Femur (tissue), 1 donor: Measurements from ENCODE around the gene SGMS1.
"Not testable (repeated sequence)": the region's sequence is repeated elsewhere in the genome, so short reads cannot be mapped to it uniquely, and the experiment has no call there.

Source experiments
- DNase-seq: peaks from one replicate; pipeline ENCODE4 v3.0.0-alpha.2; 2017

Gene SGMS1

DNA sequence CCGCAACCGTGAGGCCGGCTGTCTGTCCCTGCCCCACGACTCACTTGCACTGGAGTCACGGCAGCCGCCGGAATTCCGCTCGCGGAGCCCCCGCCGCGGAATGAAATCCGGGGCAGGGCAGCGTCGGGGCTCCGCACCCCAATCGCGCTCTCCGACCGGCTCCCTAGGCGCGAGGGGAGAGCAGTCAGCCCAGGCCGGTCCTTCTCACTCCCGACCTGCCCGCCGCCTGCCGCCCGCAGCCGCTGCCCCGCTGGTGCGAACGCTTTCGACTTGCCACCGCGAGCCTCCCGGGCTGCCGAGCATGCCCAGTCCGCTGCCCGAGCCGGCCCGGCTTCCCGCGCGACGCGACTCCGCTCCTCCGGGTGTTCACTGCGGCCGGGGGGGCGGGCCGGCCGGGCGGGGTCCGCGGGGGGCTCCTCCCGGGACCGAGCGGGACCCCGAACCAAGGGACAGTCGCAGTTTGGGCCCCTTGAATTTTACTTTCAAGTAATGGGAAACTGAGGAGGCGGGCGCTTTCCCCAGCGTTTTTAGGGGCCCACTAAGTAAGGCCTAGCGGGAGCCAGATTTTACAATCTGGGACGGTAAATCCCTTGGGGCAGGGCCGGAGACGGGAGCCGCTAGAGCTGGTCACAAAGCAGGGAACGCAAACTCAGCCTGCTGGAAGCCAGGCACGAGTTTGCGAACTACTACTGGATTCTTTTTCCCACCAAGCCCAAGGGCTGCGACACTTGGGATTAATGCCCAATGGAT lies at the start of gene SGMS1:
TSS of gene SGMS1 (minus strand) at position 294 of the 750 bp plus-strand sequence. CDS start 279,842 bp downstream, outside the sequence.
- peak; percentile 91 for DNase-seq

DNA sequence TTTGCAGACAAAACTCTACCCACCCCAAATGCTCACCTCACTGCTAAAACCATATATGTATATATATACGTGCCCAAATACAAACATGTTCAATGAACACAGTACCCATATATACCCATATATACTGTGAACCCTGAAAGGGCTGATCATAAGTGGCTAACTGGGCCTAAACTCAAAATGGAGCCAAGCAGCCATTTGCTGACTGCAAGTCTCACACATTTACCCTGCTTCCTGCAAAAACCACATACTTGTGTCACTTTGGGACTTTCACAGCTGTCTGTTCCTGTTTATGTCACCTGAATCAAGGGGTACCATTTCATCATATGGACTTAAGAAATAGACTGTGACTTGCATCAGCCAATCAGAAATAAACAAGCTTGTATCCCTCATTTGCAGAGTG lies 48.4 kb upstream of the SGMS1 start:
- not testable (repeated sequence) for DNase-seq

DNA sequence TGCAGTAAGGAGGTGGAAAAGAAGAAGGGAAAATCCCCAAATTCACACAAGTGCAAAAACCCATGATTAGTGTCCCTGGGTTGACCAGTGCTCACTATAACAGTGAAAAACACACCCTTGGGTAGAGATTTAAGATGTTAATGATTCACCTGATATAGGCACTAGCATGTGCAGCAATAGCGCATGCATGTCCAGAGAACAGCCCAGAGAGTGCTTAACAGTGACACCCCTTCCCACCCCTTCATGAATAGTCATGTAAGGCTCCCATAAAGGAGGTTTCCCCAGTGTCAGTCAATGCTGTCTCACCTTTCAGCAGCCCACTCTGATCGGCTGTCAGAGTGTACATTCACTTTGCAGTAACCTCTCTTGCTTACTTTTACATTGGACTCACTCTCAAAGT lies 47.9 kb upstream of the SGMS1 start:
- DNase-seq, result not testable (repeated sequence)

DNA sequence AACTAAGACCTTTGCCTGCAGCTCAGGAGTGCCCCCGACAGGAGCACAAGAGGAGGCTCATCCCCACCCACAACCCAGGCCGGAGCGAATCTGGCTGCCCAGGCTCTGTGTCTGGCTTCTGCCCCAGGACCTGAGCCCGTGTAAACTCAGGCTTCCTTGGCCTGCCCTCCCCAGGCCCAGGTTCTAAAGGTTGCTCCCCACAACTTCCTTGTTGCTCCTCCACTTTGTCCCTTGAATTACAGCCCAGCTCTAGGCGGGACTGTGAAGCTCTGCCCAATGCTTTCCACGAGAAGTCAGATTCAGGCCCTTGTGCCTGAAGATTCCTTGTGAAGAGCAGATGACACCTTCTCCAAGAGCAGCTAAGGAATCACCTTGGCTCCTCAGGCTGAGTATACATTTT lies 46.2 kb upstream of the SGMS1 start:
- not testable (repeated sequence) for DNase-seq

DNA sequence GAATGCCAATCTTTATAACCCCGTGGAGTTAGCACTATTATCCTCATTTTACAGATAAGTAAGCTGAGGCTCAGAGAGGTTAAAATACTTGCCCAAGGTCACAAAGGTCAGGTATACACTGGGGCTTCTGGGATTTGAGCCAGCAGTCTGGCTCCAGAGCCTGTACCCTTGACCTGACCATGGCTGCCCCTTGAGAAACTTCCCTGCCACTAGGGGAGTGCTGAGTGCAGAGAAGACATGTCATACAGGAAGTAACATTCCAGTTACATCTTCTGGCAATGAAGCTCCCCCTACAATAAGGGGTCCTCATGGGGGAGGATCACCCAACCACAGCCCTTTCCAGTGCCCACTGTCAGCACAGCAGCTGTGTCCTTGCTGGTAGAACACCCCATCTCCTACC lies 43.6 kb upstream of the SGMS1 start:
- not testable (repeated sequence) for DNase-seq

DNA sequence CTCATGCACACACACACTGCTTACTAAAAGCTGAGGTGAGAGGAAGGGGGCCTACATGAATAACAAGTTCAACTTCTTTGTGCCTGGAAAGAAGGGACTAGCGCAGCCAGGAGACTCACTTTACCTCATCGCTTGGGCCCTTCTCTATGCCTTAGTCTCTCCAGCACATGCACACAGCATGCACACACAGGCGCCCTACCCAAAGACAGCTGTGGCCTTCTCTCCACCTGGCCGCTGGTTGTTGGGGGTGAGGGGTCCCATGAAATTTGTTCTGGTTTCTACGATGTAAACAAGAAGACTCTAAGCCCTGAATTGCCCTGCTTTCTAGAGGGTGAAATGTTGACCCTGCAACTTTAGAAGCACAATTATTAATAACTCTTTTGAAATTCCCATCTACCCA lies 38.7 kb upstream of the SGMS1 start:
- DNase-seq, result not testable (repeated sequence)

DNA sequence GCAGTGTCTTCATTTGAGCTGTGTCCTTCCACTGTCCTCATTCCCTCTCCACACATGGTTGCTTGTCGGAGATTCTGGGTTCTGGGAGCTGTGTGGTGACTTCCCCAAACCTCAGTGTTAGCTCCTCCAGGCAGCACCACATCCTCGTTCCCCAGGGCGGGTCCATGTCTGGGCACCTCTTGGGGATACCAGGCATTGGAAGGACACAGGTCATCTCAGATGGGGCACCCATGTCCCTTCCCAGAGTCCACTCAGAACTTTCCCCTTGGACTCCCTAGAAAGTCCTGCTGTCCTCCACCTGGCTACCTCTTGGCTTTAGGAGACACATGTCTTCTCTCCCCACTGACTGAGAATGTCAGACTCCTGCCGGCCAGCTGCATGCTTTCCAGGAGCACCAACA lies 37.8 kb upstream of the SGMS1 start:
- not testable (repeated sequence) for DNase-seq

DNA sequence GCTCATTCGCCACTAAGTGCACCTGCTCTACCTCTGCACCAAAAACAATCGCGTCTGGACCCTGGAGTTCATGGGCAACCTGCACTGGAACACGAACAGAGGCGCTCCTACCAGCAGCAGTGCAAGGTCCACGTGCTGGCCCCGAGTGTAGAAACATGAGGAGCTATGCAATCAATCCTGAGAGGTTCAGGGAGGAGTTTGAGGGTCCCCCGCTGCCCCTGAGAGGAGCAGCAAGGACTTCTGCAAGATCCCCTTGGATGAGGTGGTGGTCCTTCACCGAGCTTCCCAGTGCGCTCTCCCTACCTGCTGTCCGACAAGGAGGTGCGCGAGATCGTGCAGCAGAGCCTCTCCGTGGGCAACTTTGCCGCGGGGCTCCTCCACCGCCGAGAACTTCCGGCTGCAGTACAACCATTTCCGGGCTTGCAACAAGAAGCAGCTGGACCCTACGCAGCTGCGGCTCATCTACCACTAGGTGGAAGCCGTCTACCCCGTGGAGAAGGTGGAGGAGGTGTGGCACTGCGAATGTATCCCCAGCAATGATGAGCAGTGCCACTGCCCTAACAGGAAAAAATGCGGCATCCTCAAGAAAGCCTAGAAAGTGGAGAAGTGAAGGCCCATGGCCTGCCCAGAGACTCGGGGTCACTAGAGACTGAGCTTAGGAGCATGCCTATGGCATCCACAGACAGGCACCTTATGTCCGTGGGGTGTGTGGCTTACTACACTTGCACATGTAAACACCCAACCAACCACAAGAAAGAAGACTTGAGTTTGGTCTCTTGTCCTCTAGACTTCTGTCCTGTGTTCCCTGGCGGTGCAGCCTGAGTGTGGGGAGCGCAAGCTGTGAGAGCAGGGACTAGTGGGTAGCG lies 36.3 kb upstream of the SGMS1 start:
- DNase-seq, result not testable (repeated sequence)

DNA sequence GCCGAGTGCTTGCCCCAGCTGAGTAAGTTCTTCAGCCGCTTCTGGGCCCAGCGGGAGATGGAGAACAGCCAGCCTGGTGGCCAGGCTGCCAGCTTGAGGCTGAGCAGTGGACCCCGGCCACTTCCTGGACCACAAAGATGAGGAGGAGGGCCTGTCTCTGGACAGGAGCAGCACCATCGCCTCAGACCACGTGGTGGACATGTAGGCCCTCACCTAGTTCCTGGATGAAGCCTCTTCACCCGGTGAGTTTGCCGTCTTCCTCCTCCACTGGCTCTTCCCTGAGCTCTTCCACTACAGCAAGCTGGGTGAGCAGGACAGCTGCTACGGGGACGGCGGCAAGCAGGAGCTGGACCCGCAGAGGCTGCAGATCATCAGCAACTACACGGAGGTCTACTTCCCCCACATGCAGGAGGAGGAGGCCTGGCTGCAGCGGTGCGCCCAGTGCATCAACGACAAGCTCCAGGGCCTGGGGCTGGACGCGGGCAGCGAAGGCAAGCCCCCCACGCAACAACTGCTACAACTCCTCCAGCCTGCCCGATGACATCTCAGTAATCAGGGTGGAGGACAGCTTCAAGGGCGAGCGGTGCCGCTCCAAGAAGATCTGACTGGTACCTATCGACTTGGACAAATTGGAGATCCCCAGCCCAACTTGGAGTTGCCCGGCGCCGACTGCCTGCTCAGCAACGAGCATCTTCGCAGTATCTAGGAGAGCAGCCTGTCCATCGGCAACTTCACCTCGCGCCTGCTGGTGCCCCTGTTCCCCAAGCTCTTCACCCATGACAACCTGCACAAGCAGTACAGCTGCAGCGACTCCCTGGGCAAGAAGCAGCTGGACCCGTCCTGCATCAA lies 35.5 kb upstream of the SGMS1 start:
- not testable (repeated sequence) for DNase-seq

DNA sequence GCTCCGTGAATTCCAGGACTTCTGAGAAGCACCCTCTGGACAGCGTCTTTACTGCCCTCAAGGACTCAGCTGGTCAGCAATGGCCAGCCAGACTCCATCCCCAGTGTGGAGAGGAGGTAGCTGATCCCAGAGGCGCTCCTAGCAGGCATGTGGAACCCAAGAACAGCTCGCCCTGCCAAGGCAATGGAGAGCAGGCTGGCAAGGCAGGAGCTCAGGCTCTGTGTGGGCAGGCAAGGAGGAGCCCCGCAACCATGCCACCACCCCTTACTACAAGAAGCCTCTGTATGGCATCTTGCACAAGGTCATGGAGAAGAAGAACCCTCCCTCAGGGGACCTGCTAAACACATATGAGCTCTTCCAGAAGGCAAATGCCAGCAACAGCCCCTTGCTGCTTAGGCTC lies 34.4 kb upstream of the SGMS1 start:
- DNase-seq, result no peak

DNA sequence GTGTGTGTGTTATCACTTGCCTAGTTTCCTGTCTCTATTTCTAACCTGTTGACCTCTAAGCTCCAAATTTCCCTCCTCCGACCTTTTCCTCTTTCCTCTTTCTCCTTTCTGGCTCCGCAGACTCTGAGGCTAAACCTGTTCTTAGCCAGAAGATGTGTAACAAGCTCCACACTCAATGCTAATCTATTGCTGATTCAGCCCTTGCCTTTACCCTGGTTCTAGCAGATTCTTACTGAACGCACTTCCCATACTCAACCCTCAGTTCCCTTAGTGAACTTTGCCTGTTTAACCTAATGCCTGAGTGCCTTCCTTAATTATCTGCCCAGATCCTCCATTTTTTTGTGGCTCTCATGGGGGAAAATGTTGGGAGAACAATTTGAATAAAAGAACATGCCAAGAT lies 30.0 kb upstream of the SGMS1 start:
- DNase-seq, result no peak

DNA sequence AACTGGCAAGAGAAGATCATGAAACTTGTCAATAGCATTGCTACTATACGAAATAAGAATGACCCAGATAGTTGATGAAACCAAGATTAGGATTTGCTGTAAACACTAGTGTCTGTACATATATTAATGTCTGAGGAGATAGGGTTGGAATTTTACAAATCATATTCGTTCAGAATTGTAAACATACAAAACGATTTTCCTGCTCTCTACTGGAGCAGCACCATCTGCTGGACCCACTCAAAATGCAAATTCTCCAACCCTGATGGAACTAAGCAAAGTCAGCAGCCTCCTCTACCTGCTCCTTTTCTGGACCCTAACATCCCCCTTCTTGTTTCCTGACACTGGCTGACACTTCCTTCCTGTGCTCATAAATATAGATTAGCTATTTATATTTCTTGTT lies 29.4 kb upstream of the SGMS1 start:
- no peak for DNase-seq

DNA sequence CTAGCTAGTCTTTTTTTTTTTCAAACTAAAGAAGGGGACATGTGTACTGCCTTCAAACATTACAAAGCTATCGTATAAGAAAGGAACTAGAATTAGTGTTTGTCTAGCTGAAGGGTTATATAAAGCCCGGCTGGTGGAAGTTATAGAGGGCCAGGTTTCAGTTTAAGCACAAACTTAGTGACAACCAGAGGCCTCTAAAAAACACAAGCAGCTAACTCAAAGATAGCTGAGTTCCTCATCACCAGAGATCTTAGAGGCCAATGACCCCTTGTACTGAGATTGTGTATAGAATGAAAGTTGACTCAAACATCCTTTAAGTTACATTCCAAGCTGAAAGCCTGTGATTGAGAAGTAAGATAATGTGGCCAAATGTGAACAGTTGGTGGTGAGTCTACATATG lies 28.1 kb upstream of the SGMS1 start:
- DNase-seq, result no peak

DNA sequence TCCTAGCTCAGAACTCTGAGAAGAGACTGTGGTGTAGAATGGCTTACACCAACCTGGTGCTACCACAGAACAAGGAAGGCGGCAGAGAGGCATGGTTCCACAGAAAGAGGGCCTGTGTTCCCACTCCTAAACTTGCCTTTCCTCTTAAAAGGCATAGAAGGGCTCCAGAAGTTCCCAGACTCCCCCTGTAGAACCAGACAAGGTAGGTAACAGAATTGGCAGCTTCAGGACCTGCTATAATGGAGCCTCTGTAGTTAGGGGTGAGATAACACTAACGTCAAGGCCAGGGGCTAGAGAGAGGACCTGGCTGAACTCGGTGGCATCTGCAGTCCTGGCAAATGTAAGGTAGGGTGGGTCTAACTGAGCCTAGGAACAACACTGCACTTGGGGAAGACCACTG lies 26.7 kb upstream of the SGMS1 start:
- no peak for DNase-seq

DNA sequence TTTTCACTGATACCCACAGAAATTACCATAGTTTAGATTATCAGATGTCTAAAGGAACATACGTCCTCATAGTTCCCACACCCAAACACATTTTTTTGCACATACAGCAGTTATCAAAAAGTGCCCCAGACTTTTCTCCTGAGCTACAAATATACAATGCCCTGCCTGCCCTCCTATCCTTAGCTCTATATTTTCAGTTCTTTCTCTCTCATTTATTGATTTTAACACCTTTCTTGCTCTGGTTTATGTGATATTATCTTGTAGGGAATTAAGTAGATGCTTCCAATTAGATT lies 25.1 kb upstream of the SGMS1 start:
- DNase-seq, result no peak

DNA sequence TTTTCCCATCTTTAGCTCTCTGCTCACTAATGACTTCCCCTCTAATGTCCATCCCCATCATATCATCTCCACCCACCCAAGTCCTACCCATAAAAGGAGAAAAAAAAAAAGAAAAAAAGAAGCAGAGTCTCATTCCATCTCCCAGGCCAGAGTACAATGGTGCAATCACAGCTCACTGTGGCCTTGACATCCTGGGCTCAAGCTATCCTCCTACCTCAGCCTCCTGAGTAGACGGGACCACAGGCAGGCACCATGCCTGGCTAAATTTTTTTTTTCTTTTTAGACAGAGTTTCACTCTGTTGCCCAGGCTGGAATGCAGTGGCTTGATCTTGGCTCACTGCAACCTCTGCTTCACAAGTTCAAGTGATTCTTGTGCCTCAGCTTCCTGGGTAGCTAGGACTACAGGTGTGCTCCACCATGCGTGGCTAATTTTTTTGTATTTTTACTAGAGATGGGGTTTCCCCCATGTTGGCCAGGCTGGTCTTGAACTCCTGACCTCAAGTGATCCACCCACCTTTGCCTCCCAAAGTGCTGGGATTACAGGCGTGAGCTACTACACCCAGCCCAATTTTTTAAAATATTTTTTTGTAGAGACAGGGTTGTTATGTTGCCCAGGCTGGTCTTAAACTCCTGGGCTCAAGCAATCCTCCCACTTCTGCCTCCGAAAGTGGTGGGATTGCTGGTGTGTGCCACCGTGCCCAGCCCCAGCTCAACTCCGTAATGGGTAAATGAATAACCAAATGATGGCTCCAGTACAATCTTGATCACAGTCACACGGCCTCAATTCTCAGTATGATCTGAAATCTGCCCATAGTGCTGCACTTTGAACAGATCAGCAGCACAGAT lies 24.6 kb upstream of the SGMS1 start:
- DNase-seq, result no peak

DNA sequence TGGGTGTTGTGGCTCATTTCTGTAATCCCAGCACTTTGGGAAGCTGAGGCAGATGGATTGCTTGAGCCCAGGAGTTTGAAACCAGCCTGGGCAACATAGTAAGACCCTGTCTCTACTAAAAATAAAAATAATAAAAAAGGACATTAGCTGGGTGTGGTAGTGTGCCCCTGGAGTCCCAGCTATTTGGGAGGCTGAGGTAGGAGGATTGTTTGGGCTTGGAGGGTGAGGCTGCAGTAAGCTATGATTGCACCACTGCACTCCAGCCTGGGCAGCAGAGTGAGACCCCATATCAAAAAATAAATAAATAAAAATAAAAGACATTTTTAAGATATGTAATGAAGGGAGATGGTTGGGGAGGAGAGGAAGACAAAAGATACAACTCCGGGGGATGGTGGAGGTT lies 23.6 kb upstream of the SGMS1 start:
- DNase-seq, result not testable (repeated sequence)

DNA sequence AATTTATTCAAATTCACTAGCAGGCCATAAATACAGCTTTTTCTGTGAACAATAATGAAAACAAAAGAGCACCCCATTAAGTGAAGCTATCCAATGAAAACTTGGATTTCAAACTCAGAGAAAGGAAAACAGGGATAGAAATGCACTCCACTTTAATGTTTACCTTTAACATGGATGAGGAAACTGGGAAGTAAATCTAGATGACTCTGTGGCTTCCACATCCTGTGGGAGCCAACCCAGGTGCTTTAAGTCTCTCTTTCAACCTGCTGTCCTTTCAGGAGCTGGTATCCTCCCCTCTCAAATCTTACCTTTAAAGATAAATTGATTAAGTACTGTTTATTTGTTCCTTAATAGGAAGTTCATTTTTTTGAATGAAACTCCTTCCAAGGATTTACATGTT lies 21.5 kb upstream of the SGMS1 start:
- no peak for DNase-seq

DNA sequence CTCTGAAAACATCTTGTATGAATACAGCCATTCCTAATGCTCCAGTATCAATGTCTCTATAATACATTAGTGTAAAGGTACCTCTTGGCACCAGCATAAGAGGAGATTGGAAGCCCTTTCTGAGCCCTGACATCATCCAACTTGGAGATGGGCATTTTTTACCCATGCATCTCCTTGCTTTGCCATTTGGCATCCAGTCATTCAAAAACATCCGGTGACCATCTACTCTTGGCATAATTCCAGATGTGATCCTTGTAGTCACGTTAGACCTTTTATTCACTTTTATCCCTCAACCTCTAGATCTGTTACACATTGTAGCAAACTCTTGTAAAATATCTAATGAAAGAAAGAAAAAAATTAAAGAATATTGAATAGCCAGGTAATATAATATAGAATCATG lies 17.9 kb upstream of the SGMS1 start:
- no peak for DNase-seq

DNA sequence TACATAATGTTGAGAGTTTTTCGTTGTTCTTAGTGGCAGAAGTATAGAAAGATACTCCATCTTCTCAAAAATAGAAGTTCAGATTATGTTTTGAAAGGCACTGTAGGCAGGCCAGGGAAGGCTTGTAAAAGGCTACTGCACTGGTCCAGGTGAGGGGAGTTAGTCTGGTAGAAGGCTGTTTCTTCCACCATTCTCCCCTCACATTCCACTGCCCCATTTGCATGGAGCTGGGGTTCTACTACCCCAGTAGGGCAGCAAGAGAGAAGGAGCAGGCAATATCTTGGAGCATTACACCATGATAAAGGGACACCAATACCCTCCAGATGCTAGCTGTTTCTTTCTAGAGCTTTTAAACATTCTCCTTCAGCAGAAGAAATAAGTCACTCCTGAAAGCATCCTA lies 16.5 kb upstream of the SGMS1 start:
- no peak for DNase-seq

DNA sequence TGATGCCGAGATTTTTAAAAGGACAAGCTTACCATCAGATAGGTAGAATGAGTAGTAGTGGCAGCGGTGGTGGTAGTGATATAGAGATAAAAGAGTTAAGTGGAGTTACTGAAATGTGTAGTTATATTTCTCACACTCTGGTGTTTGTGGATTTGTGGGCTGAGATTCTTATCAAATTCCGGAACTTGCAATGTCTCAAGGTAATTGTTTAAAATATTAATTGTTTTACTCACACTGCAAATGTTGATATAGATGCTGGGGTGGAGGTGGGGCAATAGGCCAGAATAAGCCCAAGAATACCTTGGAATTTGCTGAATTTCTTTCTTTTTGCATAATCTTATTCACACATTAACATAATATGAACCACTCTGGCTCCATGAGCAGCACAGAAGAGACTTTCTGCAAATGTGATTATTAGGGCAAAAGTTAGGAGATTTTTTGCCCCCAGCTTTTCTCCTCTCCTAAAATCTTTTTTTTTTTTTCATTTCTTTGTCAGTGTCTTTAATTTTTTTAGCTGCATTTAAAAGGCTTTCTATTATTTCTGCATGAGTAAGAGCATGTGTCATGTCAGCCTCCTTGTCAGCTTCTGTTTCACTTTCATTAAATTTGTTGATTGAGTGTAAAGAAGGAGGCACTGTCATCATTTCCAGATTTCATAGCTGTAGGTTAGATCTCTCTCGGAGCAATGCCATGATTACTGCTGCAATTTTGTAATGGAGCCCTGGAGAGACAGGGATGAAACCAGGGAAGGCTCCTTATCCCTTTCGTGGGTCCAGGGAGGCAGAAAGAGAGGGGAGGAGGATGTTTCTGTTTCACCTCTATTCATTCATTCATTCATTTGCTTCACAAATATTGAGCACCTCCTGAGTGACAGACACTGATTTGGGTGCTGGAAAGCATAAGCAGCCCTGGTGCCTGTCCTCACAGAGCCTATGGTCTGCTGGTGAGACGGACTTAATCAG lies 13.1 kb upstream of the SGMS1 start:
- no peak for DNase-seq
